Ammon's horn (tissue), 1 donor: ENCODE measurements around the gene ADAMTS7.
"Not testable (repeated sequence)": the region's sequence is repeated elsewhere in the genome, so short reads cannot be mapped to it uniquely, and the experiment has no call there.

ENCODE experiments used
- DNase-seq: peaks from one replicate; pipeline ENCODE4 v3.0.0-alpha.2; 2016; ENCODE audit warnings: low spot score

ADAMTS7 gene

GRCh38 chr15:78828920-78829319 is 17.7 kb upstream of the ADAMTS7 start:
- DNase-seq, result peak; percentile 78

- no peak for DNase-seq
These were observed 11.2 kb upstream of the ADAMTS7 start for GRCh38 chr15:78822514-78822913.

DNA sequence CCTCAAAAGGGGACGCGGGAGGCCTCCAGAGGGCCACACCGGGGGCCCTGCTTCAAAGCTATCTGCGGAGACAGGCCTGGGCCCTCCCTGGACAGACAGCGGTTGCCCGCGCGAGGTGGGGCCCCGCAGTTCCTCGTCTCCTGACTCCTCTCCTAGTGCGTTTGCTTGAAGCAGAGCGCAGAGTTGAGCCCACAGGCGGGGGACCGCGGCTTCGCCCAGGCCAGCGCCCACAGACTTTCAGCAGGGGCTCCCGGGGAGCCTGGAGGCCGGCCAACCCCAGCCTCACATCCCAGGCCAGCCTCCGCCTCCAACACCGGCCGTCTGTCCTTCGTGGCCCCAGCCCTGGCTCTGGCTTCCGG is 540 bp upstream of the ADAMTS7 start:
- no peak for DNase-seq

- no peak for DNase-seq
These were observed 721 bp downstream of the ADAMTS7 start for GRCh38 chr15:78810362-78811123.

- DNase-seq, result no peak
These were observed 1.3 kb downstream of the ADAMTS7 start for GRCh38 chr15:78810003-78810361.

DNA sequence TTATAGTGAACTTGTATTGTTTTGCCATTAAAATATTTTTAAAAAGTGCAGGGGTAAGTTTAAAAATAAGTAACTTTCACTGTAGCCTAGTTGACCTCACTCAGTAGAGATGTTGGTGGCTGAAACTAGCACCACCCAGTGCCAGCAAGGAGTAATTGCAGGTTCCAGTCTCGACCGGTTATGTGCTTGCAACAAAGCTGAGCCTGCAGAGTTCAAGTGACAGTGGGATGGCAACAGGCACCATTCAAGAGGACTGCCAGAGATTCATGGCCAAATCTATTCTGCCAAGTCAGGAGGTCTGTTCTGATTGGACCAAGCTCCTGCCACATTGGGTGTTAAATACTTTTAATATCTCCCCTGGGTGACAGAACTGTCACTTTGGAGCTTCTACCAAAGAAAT is 2.7 kb downstream of the ADAMTS7 start:
- no peak for DNase-seq

GRCh38 chr15:78807359-78807758 is 3.9 kb downstream of the ADAMTS7 start:
- no peak for DNase-seq

DNA sequence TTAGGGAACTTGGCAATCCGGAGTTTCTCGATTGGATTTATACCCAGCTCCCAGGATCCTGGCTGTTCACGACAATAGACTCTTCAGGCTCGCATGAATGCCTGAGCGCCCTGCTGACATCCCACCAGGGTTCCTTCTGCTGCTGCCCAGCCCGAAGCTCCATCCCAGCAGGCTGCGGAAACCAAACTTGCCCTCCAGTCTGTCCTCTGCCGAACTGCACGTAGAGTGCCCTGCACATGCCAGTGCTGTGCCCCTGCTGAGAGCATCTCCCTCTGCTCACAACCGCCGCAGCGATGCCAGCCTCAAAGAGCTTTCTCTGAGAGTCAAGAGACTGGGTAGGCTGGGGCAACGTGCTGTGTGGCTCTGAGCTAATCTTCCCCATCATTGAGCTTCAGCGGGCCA is 6.9 kb downstream of the ADAMTS7 start:
- DNase-seq, result peak; percentile 45

GRCh38 chr15:78800806-78801205 is 10.5 kb downstream of the ADAMTS7 start:
- no peak for DNase-seq

GRCh38 chr15:78800189-78800588 is 11.1 kb downstream of the ADAMTS7 start:
- no peak for DNase-seq

GRCh38 chr15:78799102-78799501 is 12.2 kb downstream of the ADAMTS7 start:
- DNase-seq, result not testable (repeated sequence)

GRCh38 chr15:78798355-78798754 is 12.9 kb downstream of the ADAMTS7 start:
- not testable (repeated sequence) for DNase-seq

- DNase-seq, result no peak
These were observed 13.3 kb downstream of the ADAMTS7 start for GRCh38 chr15:78797951-78798350.

DNA sequence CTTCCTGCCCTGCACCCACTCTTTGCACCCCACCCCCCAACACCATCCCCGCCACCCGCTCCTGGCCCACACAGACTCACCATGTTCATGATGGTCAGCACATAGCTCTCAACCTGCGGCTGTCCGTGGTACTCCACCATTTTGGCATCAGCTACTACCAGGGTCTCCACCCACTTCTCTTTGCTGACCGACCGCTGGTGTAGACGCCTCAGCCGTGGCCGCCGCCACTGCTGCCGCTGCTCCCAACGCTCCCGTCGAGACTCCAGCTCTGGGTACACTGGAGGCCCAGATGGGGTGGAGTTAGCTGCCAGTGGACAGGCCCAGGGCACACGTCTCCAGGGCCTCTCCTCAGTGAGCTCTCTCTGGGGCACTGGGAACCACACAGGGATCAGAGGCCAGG is 14.8 kb downstream of the ADAMTS7 start:
- DNase-seq, result no peak

GRCh38 chr15:78795043-78795442 is 16.2 kb downstream of the ADAMTS7 start:
- DNase-seq, result no peak

DNA sequence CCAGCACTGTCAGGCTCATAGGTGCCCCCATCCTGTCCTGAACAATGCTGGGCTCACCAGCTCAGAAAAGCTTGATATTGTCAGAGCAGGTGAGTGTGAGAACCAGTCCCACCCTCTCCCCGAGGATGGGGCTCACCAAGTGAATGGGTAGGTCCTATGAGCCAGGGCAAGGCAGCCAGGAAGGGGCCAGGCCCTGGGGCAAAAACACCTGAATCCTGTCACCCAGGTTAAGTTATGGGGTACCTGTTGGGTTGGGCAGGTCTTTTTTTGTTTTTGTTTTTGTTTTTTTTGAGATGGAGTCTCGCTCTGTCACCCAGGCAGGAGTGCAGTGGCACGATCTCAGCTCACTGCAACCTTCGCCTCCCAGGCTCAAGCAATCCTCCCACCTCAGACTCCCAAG is 16.8 kb downstream of the ADAMTS7 start:
- DNase-seq, result not testable (repeated sequence)

- DNase-seq, result no peak
These were observed 19.9 kb downstream of the ADAMTS7 start for GRCh38 chr15:78791357-78791756.

DNA sequence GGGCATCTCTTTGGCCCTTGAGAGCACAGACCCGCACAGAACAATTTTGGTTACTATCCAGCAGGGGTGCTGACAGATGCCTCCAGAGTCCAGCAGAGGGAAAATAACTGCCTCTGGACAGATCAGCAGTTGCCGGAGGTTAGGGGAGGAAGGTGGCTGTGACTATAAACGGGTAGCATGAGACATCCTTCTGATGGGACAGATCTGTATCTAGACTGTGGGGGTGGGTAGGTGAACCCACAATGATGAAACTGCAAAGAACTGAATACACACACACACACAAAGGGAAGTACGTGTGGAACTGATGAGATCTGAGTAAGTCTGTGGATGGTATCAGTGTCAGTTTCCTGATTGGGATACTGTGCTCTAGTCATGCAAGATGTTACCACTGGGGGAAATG is 21.2 kb downstream of the ADAMTS7 start:
- DNase-seq, result no peak

DNA sequence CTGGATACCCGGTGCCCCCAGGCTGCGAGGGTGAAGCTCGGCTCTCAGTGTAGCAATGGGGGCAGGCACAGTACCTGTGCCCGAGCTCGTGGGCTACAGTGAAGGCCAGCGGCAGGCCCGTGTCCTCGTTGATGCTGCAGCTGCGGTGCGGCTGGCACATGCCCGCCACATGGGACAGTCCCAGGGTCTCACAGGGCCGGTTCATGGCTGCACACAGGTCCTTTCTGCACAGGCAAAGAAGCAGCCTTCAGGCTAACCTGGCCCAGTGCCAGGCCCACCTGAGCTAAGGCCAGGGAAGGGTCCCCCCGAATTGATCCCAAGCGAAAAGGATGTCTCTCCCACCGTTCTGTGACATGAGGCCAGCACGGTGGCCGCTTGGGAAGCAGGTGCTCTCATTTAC is 21.6 kb downstream of the ADAMTS7 start:
- no peak for DNase-seq

- DNase-seq, result no peak
These were observed 23.1 kb downstream of the ADAMTS7 start for GRCh38 chr15:78788016-78788660.

DNA sequence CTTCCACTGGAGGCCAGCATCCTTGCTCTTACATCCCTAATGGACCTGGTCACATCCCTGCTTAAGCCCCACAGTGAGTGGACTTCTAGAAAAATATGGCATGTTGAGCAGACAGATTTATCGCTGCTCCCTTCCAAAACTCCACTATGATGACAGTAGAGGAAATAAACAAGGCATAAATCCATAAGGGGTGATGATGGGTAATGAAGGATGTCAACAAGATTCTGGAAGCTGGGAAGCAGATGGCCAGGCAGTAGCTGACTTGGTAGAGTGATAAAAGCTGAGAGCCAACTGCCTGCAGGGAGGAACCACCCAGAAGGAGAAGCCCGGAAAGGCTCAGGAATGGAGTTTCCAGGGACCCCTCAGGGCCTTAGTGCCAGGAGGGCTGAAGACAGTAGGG is 28.9 kb downstream of the ADAMTS7 start:
- DNase-seq, result not testable (repeated sequence)

DNA sequence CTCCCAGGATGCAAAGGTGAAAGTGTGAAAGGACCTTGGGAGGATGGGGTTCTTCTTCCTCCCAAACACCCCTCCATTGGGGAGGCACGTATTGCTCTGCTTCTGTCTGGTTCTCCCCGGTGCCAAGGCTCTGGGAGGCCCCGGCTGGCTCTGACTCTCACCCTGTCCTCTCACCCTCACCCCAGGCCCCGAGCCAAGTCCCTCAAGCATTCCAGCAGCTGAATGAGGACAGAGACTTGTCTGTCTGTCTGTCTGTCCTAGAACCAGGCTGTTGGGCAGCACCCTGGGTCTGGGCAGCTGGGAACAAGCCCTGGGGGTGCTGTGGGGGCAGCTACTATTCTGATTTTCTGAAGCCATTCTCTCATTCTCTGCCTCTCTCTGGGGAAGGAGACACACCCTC is 29.9 kb downstream of the ADAMTS7 start:
- not testable (repeated sequence) for DNase-seq

- not testable (repeated sequence) for DNase-seq
These were observed 31.3 kb downstream of the ADAMTS7 start for GRCh38 chr15:78779975-78780374.
